Prostate gland (tissue), 2 donors: ENCODE measurements around the gene DYNLT1.

Source experiments
- POLR2A ChIP-seq: fragments of 450-650 bp; IDR thresholded peaks from one replicate; pipeline ENCODE4 v1.6.1; 2016; ENCODE audit warnings: antibody characterized with exemption, mild to moderate bottlenecking
- TF ChIP-seq, protein P1 (sequence below), 4 experiments: fragments of 200-600 bp in 2 of 4; fragments of 450-650 bp in 2 of 4; sonication (generic) in 2 of 4; IDR thresholded peaks; 1 replicate in 3 of 4; 2 replicates in 1 of 4; pipeline ENCODE4 v1.5.1; 2016 to 2019; ENCODE audit warnings: antibody characterized with exemption in 4 of 4, mild to moderate bottlenecking in 2 of 4, moderate library complexity in 2 of 4

DNA sequence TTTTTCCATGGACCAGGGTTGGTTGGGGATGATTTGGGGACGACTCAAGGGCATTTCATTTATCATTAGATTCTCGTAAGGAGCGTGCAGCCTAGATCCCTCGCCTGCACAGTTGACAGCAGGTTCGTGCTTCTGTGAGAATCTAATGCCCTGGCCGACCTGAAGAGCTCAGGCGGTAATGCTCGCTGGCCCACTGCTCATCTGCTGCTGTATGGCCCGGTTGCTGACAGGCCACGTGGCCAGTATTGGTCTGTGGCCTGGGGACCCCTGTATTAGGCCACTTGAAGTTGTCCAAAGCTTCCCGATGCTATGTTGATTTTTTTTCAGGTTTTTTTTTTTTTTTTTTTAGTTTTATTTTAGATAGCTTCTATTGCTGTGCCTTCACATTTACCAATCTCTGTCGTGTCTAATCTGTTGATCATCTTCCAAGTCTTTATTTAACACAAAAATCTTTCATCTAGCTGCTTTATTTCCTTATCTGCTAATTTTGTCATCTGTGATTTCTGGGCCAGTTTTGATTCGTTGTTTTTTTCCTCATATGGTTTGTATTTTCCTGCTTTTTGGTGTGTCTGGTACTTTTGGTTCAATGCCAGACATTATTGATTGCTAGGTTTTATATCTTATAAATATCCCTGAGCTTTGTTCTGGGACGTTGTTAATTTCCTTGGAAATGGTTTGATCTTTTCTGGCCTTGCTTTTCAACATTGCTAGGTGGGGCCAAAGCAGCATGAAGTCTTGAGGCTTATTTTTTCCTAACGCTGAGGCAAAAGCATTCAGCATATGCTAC, 41.1 kb downstream of the DYNLT1 start:
- TF ChIP-seq, protein P1, sequence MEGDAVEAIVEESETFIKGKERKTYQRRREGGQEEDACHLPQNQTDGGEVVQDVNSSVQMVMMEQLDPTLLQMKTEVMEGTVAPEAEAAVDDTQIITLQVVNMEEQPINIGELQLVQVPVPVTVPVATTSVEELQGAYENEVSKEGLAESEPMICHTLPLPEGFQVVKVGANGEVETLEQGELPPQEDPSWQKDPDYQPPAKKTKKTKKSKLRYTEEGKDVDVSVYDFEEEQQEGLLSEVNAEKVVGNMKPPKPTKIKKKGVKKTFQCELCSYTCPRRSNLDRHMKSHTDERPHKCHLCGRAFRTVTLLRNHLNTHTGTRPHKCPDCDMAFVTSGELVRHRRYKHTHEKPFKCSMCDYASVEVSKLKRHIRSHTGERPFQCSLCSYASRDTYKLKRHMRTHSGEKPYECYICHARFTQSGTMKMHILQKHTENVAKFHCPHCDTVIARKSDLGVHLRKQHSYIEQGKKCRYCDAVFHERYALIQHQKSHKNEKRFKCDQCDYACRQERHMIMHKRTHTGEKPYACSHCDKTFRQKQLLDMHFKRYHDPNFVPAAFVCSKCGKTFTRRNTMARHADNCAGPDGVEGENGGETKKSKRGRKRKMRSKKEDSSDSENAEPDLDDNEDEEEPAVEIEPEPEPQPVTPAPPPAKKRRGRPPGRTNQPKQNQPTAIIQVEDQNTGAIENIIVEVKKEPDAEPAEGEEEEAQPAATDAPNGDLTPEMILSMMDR (IDR thresholded peaks at IDR 0.05) = no peak
- TF ChIP-seq POLR2A = no peak
